A549 (cell line): Measurements from ENCODE around the gene AUTS2. TPM values are rescaled to one million over a fixed set of nuclear protein-coding genes. Genes with fewer than 3 reads are reported as not detected.

ENCODE experiments used
- ATAC-seq, 2 experiments: fragments of 200-7000 bp in 1 of 2; fragments of >200 bp in 1 of 2; cut with Nextera tagmentation in 1 of 2; cut with Tn5 transposase in 1 of 2; 3 replicates each; pipeline versions ENCODE4 v1.8.0 to v1.9.1; 2018 to 2020; ENCODE audit warnings: mild to moderate bottlenecking in 1 of 2, moderate library complexity in 1 of 2
- CTCF ChIA-PET: fragments of 300-600 bp; sonication (Branson Sonifier 250); formaldehyde crosslinking; extraction: SDS; loops from one replicate; lab custom pipeline; 2021; ENCODE audit warnings: antibody characterized with exemption, inconsistent platforms; lab: Yijun Ruan, JAX
- POLR2A ChIA-PET: fragments of 350-600 bp; formaldehyde crosslinking; extraction: SDS; loops from one replicate; lab custom pipeline; 2021; ENCODE audit warnings: antibody characterized with exemption, inconsistent platforms; lab: Yijun Ruan, JAX
- DNase-seq, 2 experiments: peaks; one replicate each; pipeline versions ENCODE4 v3.0.0 to v3.0.0-alpha.2; 2011 to 2016; ENCODE audit warnings: low read depth in 1 of 2, low spot score in 1 of 2
- FAIRE-seq: peaks from 2 replicates; lab custom pipeline; 2011; peaks lifted over from hg19 to GRCh38; lab: Jason Lieb, UNC
- H3K27ac ChIP-seq, 2 experiments: fragments of >200 bp; sonication (Bioruptor Twin); formaldehyde crosslinking; 3 replicates each; pipeline ENCODE4 v1.5.1; 2016 to 2017
- H3K4me1 ChIP-seq: fragments of >200 bp; sonication (Bioruptor Twin); formaldehyde crosslinking; 3 replicates; pipeline ENCODE4 v1.6.1; 2016
- H3K4me2 ChIP-seq: fragments of >200 bp; sonication (Bioruptor Twin); formaldehyde crosslinking; 3 replicates; pipeline ENCODE4 v1.6.1; 2016
- H3K4me3 ChIP-seq: fragments of >200 bp; sonication (Bioruptor Twin); formaldehyde crosslinking; 3 replicates; pipeline ENCODE4 v1.5.1; 2016
- H3K9me3 ChIP-seq: fragments of >200 bp; sonication (Bioruptor Twin); formaldehyde crosslinking; 3 replicates; pipeline ENCODE4 v1.6.1; 2016
- CBX2 ChIP-seq: fragments of 200-600 bp; sonication (generic); IDR thresholded peaks from 2 replicates; pipeline ENCODE4 v1.6.1; 2016; ENCODE audit warnings: low read depth, mild to moderate bottlenecking, borderline replicate concordance
- CHD4 ChIP-seq: fragments of 200-600 bp; sonication (generic); IDR thresholded peaks from 2 replicates; pipeline ENCODE4 v1.6.1; 2016; ENCODE audit warnings: antibody characterized with exemption, mild to moderate bottlenecking, borderline replicate concordance
- EHMT2 ChIP-seq: fragments of 200-600 bp; sonication (generic); IDR thresholded peaks from 2 replicates; pipeline ENCODE4 v1.6.1; 2016; ENCODE audit warnings: antibody characterized with exemption, low read depth, mild to moderate bottlenecking, moderate library complexity
- EP300 ChIP-seq, 2 experiments: fragments of >200 bp; sonication (Bioruptor Twin); formaldehyde crosslinking; IDR thresholded peaks; 2 replicates in 1 of 2; 3 replicates in 1 of 2; pipeline ENCODE4 v1.6.1; 2016 to 2017
- ESRRA ChIP-seq: fragments of 150-350 bp; IDR thresholded peaks from 2 replicates; pipeline ENCODE4 v1.6.1; 2014; ENCODE audit warnings: mild to moderate bottlenecking, low read length, borderline replicate concordance
- GATA3 ChIP-seq: IDR thresholded peaks from 2 replicates; pipeline ENCODE4 v1.6.1; 2012; ENCODE audit warnings: borderline replicate concordance
- HOXB5 ChIP-seq: fragments of 250-450 bp; sonication (Bioruptor Pico); IDR thresholded peaks from 2 replicates; pipeline ENCODE4 v1.5.0; 2020; ENCODE audit warnings: mild to moderate bottlenecking, moderate library complexity
- KDM5A ChIP-seq: fragments of 200-600 bp; sonication (generic); IDR thresholded peaks from 2 replicates; pipeline ENCODE4 v1.6.1; 2016; ENCODE audit warnings: antibody characterized with exemption, mild to moderate bottlenecking
- NFE2L2 ChIP-seq: fragments of 150-350 bp; conservative IDR thresholded peaks from 2 replicates; pipeline ENCODE4 v1.6.1; 2014; ENCODE audit warnings: low read length
- NPAS2 ChIP-seq: fragments of 250-450 bp; sonication (Bioruptor Pico); IDR thresholded peaks from 2 replicates; pipeline ENCODE4 v1.8.0; 2022; ENCODE audit warnings: mild to moderate bottlenecking, moderate library complexity, borderline replicate concordance
- RARB ChIP-seq: fragments of 250-450 bp; sonication (Bioruptor Pico); IDR thresholded peaks from 2 replicates; pipeline ENCODE4 v1.8.0; 2021; ENCODE audit warnings: mild to moderate bottlenecking, moderate library complexity
- RCOR1 ChIP-seq: fragments of 150-350 bp; IDR thresholded peaks from 2 replicates; pipeline ENCODE4 v1.6.1; 2014; ENCODE audit warnings: antibody characterized with exemption, low read length, low read depth
- RFX5 ChIP-seq: fragments of 450-650 bp; IDR thresholded peaks from 2 replicates; pipeline ENCODE4 v1.7.1; 2014; ENCODE audit warnings: antibody characterized with exemption, mild to moderate bottlenecking, moderate library complexity
- TFCP2L1 ChIP-seq: fragments of 250-450 bp; sonication (Bioruptor Pico); IDR thresholded peaks from 2 replicates; pipeline ENCODE4 v1.5.0; 2021; ENCODE audit warnings: mild to moderate bottlenecking
- WGBS: methylation state at CpG from one replicate; pipeline ENCODE4 v1.1.6; 2017; ENCODE audit errors: missing lambda C conversion rate; 5-methylcytosine and 5-hydroxymethylcytosine counted together
- polyA plus RNA-seq, 4 experiments: library from polyadenylated mRNA; depleted of rRNA in 3 of 4; stranded (reverse); fragments of >200 nt; fragmentation: RNase III in 1 of 4; extraction: RNeasy Plus Mini Kit Qiagen cat#74134 plus additional on column Dnase treatment in 1 of 4; gene quantifications; 2 replicates in 3 of 4; 3 replicates in 1 of 4; pipeline ENCODE4 v1.2.3, GENCODE V29; 2011 to 2017
- TF ChIP-seq, protein P1 (sequence below): fragments of 150-350 bp; IDR thresholded peaks from 2 replicates; pipeline ENCODE4 v1.6.1; 2014; ENCODE audit warnings: low read depth, mild to moderate bottlenecking, low read length
- TF ChIP-seq, protein P2 (sequence below): fragments of 200-600 bp; sonication (generic); IDR thresholded peaks from 2 replicates; pipeline ENCODE4 v1.6.1; 2016; ENCODE audit warnings: antibody characterized with exemption, mild to moderate bottlenecking, moderate library complexity
- TF ChIP-seq, protein P3 (sequence below): fragments of 450-650 bp; IDR thresholded peaks from 2 replicates; pipeline ENCODE4 v1.6.1; 2014; ENCODE audit warnings: antibody characterized with exemption
- TF ChIP-seq, protein P4 (sequence below): IDR thresholded peaks from 2 replicates; pipeline ENCODE4 v1.6.1; 2012
- TF ChIP-seq, protein P5 (sequence below): fragments of 250-450 bp; sonication (Bioruptor Pico); IDR thresholded peaks from 2 replicates; pipeline ENCODE4 v1.5.0; 2020; ENCODE audit warnings: low read depth, mild to moderate bottlenecking, moderate library complexity

Gene AUTS2
- polyA plus RNA-seq, 2 of the 4 experiments (the other 2 are of a cell fraction) = 1.6 to 3.6 TPM

DNA sequence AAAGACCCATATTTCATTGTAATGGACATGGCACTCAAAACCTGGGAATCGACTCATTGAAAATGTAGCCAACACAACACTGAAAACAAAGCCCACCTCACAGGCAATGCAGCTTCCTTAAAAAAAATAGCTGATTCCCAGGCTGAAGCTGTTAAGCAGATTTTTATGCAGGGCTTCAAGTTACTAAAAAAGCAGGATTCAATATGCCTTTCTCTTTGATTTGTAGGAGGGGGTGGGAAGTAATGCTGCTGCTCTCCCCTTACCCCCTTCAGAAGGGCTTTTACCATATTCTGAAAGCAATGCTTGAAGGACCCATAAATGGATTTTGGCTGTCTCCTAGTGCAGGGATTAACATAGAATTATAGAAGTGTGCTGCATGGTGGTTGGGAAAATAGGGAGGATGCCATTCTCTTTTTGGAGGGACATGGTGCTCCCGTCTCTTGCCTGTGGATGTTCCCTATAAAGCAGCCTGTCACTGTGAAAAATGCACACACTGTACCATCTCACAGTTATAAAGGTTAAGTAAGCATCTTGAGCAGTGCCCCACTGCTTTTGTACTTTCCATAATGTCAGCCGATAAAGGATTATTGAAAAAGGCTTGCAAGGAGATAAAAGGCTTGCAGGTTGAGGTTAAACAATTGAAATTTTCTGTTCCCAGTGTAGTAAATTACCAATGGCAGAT, 262.8 kb downstream of the AUTS2 start:
- ATAC-seq = no peak
- no peak for FAIRE-seq
- WGBS = 42% methylated on average over 3 of the region's 3 CpGs
- ChIA-PET POLR2A (no interaction called here), CTCF (interaction anchor here (1.6 kb wide), 1 partner anchor 10 kb away, joined by 4 read pairs; no protein-coding TSS in a partner anchor)
- H3K4me1 ChIP-seq = no peaks in the 10 kb centered on the region
- H3K4me3 ChIP-seq = no peak overlapping the region
- no peaks in the 10 kb centered on the region for H3K9me3 ChIP-seq
- H3K4me2 ChIP-seq = no peak overlapping the region
- no peak overlapping the region; a peak in 1 of 6 replicates for H3K27ac ChIP-seq
- no peak for TF ChIP-seq GATA3
- no peak for TF ChIP-seq RFX5
- TF ChIP-seq, protein P1, sequence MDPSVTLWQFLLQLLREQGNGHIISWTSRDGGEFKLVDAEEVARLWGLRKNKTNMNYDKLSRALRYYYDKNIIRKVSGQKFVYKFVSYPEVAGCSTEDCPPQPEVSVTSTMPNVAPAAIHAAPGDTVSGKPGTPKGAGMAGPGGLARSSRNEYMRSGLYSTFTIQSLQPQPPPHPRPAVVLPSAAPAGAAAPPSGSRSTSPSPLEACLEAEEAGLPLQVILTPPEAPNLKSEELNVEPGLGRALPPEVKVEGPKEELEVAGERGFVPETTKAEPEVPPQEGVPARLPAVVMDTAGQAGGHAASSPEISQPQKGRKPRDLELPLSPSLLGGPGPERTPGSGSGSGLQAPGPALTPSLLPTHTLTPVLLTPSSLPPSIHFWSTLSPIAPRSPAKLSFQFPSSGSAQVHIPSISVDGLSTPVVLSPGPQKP = no peak
- TF ChIP-seq, protein P2, sequence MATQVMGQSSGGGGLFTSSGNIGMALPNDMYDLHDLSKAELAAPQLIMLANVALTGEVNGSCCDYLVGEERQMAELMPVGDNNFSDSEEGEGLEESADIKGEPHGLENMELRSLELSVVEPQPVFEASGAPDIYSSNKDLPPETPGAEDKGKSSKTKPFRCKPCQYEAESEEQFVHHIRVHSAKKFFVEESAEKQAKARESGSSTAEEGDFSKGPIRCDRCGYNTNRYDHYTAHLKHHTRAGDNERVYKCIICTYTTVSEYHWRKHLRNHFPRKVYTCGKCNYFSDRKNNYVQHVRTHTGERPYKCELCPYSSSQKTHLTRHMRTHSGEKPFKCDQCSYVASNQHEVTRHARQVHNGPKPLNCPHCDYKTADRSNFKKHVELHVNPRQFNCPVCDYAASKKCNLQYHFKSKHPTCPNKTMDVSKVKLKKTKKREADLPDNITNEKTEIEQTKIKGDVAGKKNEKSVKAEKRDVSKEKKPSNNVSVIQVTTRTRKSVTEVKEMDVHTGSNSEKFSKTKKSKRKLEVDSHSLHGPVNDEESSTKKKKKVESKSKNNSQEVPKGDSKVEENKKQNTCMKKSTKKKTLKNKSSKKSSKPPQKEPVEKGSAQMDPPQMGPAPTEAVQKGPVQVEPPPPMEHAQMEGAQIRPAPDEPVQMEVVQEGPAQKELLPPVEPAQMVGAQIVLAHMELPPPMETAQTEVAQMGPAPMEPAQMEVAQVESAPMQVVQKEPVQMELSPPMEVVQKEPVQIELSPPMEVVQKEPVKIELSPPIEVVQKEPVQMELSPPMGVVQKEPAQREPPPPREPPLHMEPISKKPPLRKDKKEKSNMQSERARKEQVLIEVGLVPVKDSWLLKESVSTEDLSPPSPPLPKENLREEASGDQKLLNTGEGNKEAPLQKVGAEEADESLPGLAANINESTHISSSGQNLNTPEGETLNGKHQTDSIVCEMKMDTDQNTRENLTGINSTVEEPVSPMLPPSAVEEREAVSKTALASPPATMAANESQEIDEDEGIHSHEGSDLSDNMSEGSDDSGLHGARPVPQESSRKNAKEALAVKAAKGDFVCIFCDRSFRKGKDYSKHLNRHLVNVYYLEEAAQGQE = no peak
- TF ChIP-seq RARB (CRISPR knock-in tag) = no peak
- TF ChIP-seq, protein P3, sequence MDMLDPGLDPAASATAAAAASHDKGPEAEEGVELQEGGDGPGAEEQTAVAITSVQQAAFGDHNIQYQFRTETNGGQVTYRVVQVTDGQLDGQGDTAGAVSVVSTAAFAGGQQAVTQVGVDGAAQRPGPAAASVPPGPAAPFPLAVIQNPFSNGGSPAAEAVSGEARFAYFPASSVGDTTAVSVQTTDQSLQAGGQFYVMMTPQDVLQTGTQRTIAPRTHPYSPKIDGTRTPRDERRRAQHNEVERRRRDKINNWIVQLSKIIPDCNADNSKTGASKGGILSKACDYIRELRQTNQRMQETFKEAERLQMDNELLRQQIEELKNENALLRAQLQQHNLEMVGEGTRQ = no peak
- TF ChIP-seq CBX2 = no peak
- TF ChIP-seq RCOR1 = no peak
- TF ChIP-seq, protein P4, sequence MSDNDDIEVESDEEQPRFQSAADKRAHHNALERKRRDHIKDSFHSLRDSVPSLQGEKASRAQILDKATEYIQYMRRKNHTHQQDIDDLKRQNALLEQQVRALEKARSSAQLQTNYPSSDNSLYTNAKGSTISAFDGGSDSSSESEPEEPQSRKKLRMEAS = no peak
- no peak for TF ChIP-seq NFE2L2
- TF ChIP-seq EHMT2 = no peak
- TF ChIP-seq KDM5A = no peak
- TF ChIP-seq CHD4 = no peak
- DNase-seq = no peak

DNA sequence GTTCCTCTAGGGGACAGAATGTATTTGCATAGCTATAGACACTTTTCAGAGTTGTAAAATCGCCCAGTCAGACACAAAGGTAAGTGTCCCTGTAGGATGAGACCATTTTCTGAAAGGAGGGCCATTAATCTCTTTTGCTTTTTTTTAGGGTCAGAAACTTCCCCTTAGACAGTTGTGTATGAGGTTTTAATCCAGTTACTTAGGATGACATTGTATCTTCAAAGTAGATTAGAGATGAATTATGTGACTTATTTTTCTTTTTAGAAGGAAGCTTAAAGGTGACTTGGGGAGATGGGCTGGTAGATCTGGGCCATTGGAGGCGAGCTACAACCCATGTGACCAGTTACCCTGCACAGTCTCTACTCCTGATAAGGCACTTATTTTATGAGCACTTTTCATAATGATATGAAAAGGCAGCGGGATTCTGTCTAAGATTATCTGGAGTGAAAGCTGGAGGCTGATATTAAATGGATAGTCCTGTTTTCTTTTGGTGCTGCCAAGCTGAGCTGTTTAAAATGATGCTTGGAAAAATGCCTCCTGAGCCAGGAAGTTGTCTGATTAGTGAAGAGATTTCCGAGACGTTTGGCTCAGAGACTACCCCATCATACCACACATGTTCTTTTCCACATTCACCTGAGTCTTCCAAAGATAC, 264.3 kb downstream of the AUTS2 start:
- ATAC-seq (no peak), DNase-seq (no peak), FAIRE-seq (no peak)
- Histone ChIP-seq H3K4me2 (no peak overlapping the region), H3K4me3 (no peak overlapping the region), H3K4me1 (no peaks in the 10 kb centered on the region), H3K9me3 (no peaks in the 10 kb centered on the region), H3K27ac (no peak overlapping the region)
- POLR2A ChIA-PET = no interaction called here
- CTCF ChIA-PET = no interaction called here
- WGBS = 33% methylated on average over 5 of the region's 5 CpGs
- TF ChIP-seq, protein P5, sequence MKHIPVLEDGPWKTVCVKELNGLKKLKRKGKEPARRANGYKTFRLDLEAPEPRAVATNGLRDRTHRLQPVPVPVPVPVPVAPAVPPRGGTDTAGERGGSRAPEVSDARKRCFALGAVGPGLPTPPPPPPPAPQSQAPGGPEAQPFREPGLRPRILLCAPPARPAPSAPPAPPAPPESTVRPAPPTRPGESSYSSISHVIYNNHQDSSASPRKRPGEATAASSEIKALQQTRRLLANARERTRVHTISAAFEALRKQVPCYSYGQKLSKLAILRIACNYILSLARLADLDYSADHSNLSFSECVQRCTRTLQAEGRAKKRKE (CRISPR knock-in tag) = no peak
- TF ChIP-seq KDM5A (no peak), NPAS2 (CRISPR knock-in tag) (no peak), EP300 (IDR thresholded peaks at IDR 0.05) (no peak), CHD4 (no peak), TFCP2L1 (CRISPR knock-in tag) (no peak), ESRRA (no peak), HOXB5 (no peak)
- TF ChIP-seq, protein P4 = no peak
- TF ChIP-seq, all 56 proteins: peak for 0
